ENCODE data around the gene APEH. TPM values are rescaled to one million over a fixed set of nuclear protein-coding genes. Genes with fewer than 3 reads are reported as not detected.

Gene APEH
- total and polyA plus RNA-seq, 2 of the 13 experiments (the other 11 are each of a cell fraction or from before 2014, with no cell fraction given), result 116 to 130 TPM

DNA sequence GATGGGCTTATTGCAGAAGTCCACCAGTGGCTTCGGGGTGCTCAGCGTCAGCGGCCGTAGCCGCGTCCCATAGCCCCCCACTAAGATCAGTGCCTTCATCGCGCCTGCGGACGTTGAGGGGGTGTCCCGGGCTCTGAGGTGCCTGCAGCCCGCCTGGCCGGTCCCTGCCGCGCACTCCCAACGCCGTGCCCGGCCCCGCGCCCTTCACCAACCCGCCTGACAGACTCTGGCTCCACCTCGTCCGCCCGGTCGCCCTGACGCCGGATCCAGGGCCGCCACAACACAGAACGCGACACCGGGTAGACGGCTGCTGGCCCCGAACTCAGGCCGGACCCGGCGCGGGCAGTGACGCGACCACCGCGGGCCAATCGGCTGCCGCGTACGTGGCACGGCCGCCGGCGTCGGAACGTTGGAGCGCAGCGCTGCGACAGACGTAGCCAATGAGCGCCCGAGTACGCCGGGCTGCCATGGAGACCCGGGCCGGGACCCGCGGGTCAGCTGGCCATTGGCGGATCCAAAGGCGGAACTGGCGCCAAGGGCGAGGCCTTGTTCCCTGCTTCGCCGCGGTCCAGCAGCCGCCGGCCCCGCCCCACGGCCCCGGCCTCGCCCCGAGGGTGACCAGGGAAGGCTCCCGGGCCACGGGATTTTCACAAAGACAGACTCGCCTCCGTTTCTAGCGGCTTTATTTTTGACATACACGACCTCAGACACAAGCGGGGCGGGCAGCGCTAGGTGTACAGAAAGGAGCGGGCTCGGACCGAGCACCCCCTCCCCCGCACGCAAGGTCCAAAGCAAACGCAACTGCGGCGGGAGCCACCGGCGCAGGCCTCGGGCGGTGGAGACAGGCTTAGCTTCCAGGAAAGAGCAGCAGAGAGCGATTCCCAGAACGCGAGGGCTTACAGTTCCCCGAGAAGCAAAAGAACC, 49.7 kb downstream of the APEH start, which contains the start of gene GMPPB (continued):
- TF ChIP-seq MYNN (CRISPR knock-in tag; IDR thresholded peaks at IDR 0.05; ENCODE audit: low read depth) (no peak), ZC3H4 (CRISPR knock-in tag; IDR thresholded peaks at IDR 0.05; ENCODE audit: borderline replicate concordance) (no peak), ZNF432 (CRISPR knock-in tag; IDR thresholded peaks at IDR 0.05; ENCODE audit: borderline replicate concordance) (no peak), ZNF678 (CRISPR knock-in tag; IDR thresholded peaks at IDR 0.05) (no peak), ISL2 (CRISPR knock-in tag; IDR thresholded peaks at IDR 0.05) (no peak), ZEB1 (IDR thresholded peaks at IDR 0.05; ENCODE audit: insufficient replicate concordance, low read depth) (no peak), CBFB (CRISPR knock-in tag; IDR thresholded peaks at IDR 0.05) (0 out of 2 replicates have a peak, but pooled peaks have one; percentile 57), KDM1A (CRISPR knock-in tag; IDR thresholded peaks at IDR 0.05) (no peak), ZNF282 (IDR thresholded peaks at IDR 0.05; ENCODE audit: partially characterized antibody) (no peak), ZNF558 (CRISPR knock-in tag; IDR thresholded peaks at IDR 0.05; ENCODE audit: borderline replicate concordance) (peak; percentile 60; the same call in 1 of the 2 replicates), HMG20B (CRISPR knock-in tag; conservative IDR thresholded peaks at IDR 0.05) (no peak; the same call in 1 of the 2 replicates), BRD4 (CRISPR knock-in tag; IDR thresholded peaks at IDR 0.05) (no peak), FOXO1 (CRISPR knock-in tag; IDR thresholded peaks at IDR 0.05) (no peak; the same call in 1 of the 2 replicates), KDM3A (CRISPR knock-in tag; IDR thresholded peaks at IDR 0.05; ENCODE audit: low read depth) (no peak), RAD21 (CRISPR knock-in tag; IDR thresholded peaks at IDR 0.05) (peak; percentile 63), CREM (IDR thresholded peaks at IDR 0.05) (peak; percentile 26), CREM (CRISPR knock-in tag; IDR thresholded peaks at IDR 0.05) (peak; percentile 47; the same call in 1 of the 2 replicates), ZFX (CRISPR knock-in tag; IDR thresholded peaks at IDR 0.05; ENCODE audit: low read depth) (peak; percentile 85), ZNF616 (CRISPR knock-in tag; IDR thresholded peaks at IDR 0.05; ENCODE audit: low read depth) (peak; percentile 77), ZZZ3 (CRISPR knock-in tag; IDR thresholded peaks at IDR 0.05; ENCODE audit: borderline replicate concordance) (0 out of 2 replicates have a peak, but pooled peaks have one; percentile 50)
- TF ChIP-seq, protein P1, sequence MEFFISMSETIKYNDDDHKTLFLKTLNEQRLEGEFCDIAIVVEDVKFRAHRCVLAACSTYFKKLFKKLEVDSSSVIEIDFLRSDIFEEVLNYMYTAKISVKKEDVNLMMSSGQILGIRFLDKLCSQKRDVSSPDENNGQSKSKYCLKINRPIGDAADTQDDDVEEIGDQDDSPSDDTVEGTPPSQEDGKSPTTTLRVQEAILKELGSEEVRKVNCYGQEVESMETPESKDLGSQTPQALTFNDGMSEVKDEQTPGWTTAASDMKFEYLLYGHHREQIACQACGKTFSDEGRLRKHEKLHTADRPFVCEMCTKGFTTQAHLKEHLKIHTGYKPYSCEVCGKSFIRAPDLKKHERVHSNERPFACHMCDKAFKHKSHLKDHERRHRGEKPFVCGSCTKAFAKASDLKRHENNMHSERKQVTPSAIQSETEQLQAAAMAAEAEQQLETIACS (CRISPR knock-in tag; IDR thresholded peaks at IDR 0.05), result no peak
- TF ChIP-seq, protein P2, sequence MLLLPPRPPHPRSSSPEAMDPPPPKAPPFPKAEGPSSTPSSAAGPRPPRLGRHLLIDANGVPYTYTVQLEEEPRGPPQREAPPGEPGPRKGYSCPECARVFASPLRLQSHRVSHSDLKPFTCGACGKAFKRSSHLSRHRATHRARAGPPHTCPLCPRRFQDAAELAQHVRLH (CRISPR knock-in tag; IDR thresholded peaks at IDR 0.05; ENCODE audit: borderline replicate concordance, low read depth), result no peak; the same call in 1 of the 2 replicates
- TF ChIP-seq, protein P3, sequence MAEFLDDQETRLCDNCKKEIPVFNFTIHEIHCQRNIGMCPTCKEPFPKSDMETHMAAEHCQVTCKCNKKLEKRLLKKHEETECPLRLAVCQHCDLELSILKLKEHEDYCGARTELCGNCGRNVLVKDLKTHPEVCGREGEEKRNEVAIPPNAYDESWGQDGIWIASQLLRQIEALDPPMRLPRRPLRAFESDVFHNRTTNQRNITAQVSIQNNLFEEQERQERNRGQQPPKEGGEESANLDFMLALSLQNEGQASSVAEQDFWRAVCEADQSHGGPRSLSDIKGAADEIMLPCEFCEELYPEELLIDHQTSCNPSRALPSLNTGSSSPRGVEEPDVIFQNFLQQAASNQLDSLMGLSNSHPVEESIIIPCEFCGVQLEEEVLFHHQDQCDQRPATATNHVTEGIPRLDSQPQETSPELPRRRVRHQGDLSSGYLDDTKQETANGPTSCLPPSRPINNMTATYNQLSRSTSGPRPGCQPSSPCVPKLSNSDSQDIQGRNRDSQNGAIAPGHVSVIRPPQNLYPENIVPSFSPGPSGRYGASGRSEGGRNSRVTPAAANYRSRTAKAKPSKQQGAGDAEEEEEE (CRISPR knock-in tag; IDR thresholded peaks at IDR 0.05; ENCODE audit: borderline replicate concordance), result no peak
- TF ChIP-seq, protein P4, sequence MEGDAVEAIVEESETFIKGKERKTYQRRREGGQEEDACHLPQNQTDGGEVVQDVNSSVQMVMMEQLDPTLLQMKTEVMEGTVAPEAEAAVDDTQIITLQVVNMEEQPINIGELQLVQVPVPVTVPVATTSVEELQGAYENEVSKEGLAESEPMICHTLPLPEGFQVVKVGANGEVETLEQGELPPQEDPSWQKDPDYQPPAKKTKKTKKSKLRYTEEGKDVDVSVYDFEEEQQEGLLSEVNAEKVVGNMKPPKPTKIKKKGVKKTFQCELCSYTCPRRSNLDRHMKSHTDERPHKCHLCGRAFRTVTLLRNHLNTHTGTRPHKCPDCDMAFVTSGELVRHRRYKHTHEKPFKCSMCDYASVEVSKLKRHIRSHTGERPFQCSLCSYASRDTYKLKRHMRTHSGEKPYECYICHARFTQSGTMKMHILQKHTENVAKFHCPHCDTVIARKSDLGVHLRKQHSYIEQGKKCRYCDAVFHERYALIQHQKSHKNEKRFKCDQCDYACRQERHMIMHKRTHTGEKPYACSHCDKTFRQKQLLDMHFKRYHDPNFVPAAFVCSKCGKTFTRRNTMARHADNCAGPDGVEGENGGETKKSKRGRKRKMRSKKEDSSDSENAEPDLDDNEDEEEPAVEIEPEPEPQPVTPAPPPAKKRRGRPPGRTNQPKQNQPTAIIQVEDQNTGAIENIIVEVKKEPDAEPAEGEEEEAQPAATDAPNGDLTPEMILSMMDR (CRISPR knock-in tag; IDR thresholded peaks at IDR 0.05), result peak; percentile 2
- TF ChIP-seq, protein P5, sequence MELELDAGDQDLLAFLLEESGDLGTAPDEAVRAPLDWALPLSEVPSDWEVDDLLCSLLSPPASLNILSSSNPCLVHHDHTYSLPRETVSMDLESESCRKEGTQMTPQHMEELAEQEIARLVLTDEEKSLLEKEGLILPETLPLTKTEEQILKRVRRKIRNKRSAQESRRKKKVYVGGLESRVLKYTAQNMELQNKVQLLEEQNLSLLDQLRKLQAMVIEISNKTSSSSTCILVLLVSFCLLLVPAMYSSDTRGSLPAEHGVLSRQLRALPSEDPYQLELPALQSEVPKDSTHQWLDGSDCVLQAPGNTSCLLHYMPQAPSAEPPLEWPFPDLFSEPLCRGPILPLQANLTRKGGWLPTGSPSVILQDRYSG (CRISPR knock-in tag; IDR thresholded peaks at IDR 0.05), result no peak
